ENCODE results near the gene CHPT1.
"Not testable (repeated sequence)": the region's sequence is repeated elsewhere in the genome, so short reads cannot be mapped to it uniquely, and the experiment has no call there.

The CHPT1 gene

GRCh38 chr12:101733166-101733565 is 35.7 kb downstream of the CHPT1 start:
- DNase-seq (ENCODE audit: low read depth) = no peak
- no peak for TF ChIP-seq CTCF (conservative IDR thresholded peaks at IDR 0.05; ENCODE audit: control insufficient read depth, insufficient read depth, low read depth, low read length)
- no peak overlapping the region for H3K4me3 ChIP-seq (ENCODE audit: control insufficient read depth, low read depth, low read length)

- not testable (repeated sequence) for DNase-seq (ENCODE audit: low read depth); H3K4me3 ChIP-seq (ENCODE audit: control insufficient read depth, low read depth, low read length)
Observed at GRCh38 chr12:101734482-101734881, 37.0 kb downstream of the CHPT1 start.

- H3K4me3 ChIP-seq (ENCODE audit: control insufficient read depth, low read depth, low read length) = no peak overlapping the region
- TF ChIP-seq CTCF (conservative IDR thresholded peaks at IDR 0.05; ENCODE audit: control insufficient read depth, insufficient read depth, low read depth, low read length) = no peak
- no peak for DNase-seq (ENCODE audit: low read depth)
Observed at GRCh38 chr12:101737476-101737875, 40.0 kb downstream of the CHPT1 start.

- no peak within 1 kb of the TSS for H3K4me3 ChIP-seq (ENCODE audit: control insufficient read depth, low read depth, low read length)
- no peak for TF ChIP-seq CTCF (conservative IDR thresholded peaks at IDR 0.05; ENCODE audit: control insufficient read depth, insufficient read depth, low read depth, low read length)
- no peak for DNase-seq (ENCODE audit: low read depth)
Observed at GRCh38 chr12:101738920-101739665, 41.7 kb downstream of the CHPT1 start, which contains the start of gene SYCP3. TSS of gene SYCP3 (minus strand) at chr12:101739462. CDS start at chr12:101737935, 1,527 bp downstream.

GRCh38 chr12:101740566-101740965 is 43.1 kb downstream of the CHPT1 start:
- no peak for TF ChIP-seq CTCF (conservative IDR thresholded peaks at IDR 0.05; ENCODE audit: control insufficient read depth, insufficient read depth, low read depth, low read length)
- no peak for DNase-seq (ENCODE audit: low read depth)
- H3K4me3 ChIP-seq (ENCODE audit: control insufficient read depth, low read depth, low read length) = no peak overlapping the region

- H3K4me3 ChIP-seq (ENCODE audit: control insufficient read depth, low read depth, low read length) = no peak overlapping the region
- DNase-seq (ENCODE audit: low read depth) = no peak
- TF ChIP-seq CTCF (conservative IDR thresholded peaks at IDR 0.05; ENCODE audit: control insufficient read depth, insufficient read depth, low read depth, low read length) = no peak
Observed at GRCh38 chr12:101740980-101741379, 43.5 kb downstream of the CHPT1 start.

GRCh38 chr12:101743242-101743641 is 45.8 kb downstream of the CHPT1 start:
- no peak for TF ChIP-seq CTCF (conservative IDR thresholded peaks at IDR 0.05; ENCODE audit: control insufficient read depth, insufficient read depth, low read depth, low read length)
- no peak overlapping the region for H3K4me3 ChIP-seq (ENCODE audit: control insufficient read depth, low read depth, low read length)
- no peak for DNase-seq (ENCODE audit: low read depth)
